Breast epithelium (tissue), 4 donors: ENCODE measurements around the gene ZFHX2. TPM values are rescaled to one million over a fixed set of nuclear protein-coding genes. Genes with fewer than 3 reads are reported as not detected.

Experiments used
- DNase-seq, 2 donors: peaks; one replicate each; pipeline ENCODE4 v3.0.0-alpha.2; 2019; ENCODE audit warnings: low spot score in 2 of 2
- H3K27ac ChIP-seq, 2 donors: fragments of 200-600 bp; sonication (generic) in 1 of 2; one replicate each; pipeline ENCODE4 v1.5.1; 2016 to 2019; ENCODE audit warnings: mild to moderate bottlenecking in 1 of 2
- H3K27me3 ChIP-seq, 2 donors: fragments of 200-600 bp; sonication (generic) in 1 of 2; one replicate each; pipeline versions ENCODE4 v1.5.1 to v1.6.0; 2017 to 2019; ENCODE audit warnings: control low read depth in 1 of 2, mild to moderate bottlenecking in 1 of 2
- H3K36me3 ChIP-seq: fragments of 200-600 bp; one replicate; pipeline ENCODE4 v1.5.1; 2019
- H3K4me1 ChIP-seq, 2 donors: fragments of 200-600 bp; sonication (generic); one replicate each; pipeline ENCODE4 v1.5.1; 2016 to 2019; ENCODE audit warnings: control low read depth in 1 of 2
- H3K4me3 ChIP-seq, 3 donors: fragments of 200-600 bp; sonication (generic); 1 replicate in 2 of 3; 2 replicates in 1 of 3; pipeline ENCODE4 v1.5.1; 2016 to 2019; ENCODE audit warnings: mild to moderate bottlenecking in 3 of 3, moderate library complexity in 2 of 3
- H3K9me3 ChIP-seq, 2 donors: fragments of 200-600 bp; sonication (generic) in 1 of 2; one replicate each; pipeline ENCODE4 v1.5.1; 2016 to 2019; ENCODE audit warnings: control low read depth in 1 of 2
- CTCF ChIP-seq, 3 donors: fragments of 450-650 bp; IDR thresholded peaks; one replicate each; pipeline ENCODE4 v1.5.1; 2016 to 2017; ENCODE audit warnings: antibody characterized with exemption in 3 of 3, mild to moderate bottlenecking in 3 of 3, moderate library complexity in 3 of 3
- POLR2A ChIP-seq: fragments of 450-650 bp; IDR thresholded peaks from one replicate; pipeline ENCODE4 v1.6.1; 2016; ENCODE audit warnings: antibody characterized with exemption, mild to moderate bottlenecking, moderate library complexity
- POLR2AphosphoS5 ChIP-seq, 3 donors: sonication (generic); formaldehyde crosslinking; IDR thresholded peaks; one replicate each; pipeline ENCODE4 v1.6.1; 2017; ENCODE audit warnings: antibody characterized with exemption in 3 of 3
- intact Hi-C: fragments of 100-400 bp; cut with DNase I; formaldehyde crosslinking; loops from one replicate; pipeline ENCODE4 v1.15.1; 2023; ENCODE audit warnings: low total_unique reads
- total RNA-seq, 3 donors: library from RNA; depleted of rRNA; stranded (reverse); fragments of >200 nt; gene quantifications; one replicate each; pipeline ENCODE4 v1.1.0, GENCODE V29; 2016

The ZFHX2 gene
- total RNA-seq, 3 donors from 2014 or later: 0.48 to 1.2 (median 0.66) TPM

DNA sequence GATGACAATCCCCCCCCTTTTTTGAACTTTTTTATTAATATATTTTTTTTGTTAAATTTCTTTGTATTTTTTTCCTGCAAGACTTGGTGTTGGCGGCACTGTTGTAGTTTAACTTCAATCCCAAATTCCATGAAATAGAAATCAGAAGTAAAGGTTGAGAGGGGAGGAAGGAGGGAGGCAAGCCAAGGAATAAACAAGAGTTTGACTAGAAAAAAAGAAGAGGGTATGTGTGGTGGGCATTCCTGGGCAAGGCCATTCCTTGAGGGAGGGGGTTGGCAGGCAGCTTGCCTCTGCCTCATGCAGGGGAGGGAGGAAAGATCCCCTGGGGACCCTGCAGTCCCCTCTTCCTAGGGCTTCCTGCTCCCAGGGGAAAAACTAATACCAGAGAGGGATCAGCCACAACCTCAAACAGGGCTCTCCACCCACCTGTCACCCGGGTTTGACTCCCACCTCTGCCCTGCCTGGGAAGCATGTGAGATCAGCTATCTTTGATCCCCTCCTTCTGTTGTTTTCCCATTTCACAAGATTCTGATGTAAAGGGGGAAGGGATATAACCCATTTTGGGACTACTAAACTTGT, 16.5 kb upstream of the ZFHX2 start:
- intact Hi-C loops: no loop called here

DNA sequence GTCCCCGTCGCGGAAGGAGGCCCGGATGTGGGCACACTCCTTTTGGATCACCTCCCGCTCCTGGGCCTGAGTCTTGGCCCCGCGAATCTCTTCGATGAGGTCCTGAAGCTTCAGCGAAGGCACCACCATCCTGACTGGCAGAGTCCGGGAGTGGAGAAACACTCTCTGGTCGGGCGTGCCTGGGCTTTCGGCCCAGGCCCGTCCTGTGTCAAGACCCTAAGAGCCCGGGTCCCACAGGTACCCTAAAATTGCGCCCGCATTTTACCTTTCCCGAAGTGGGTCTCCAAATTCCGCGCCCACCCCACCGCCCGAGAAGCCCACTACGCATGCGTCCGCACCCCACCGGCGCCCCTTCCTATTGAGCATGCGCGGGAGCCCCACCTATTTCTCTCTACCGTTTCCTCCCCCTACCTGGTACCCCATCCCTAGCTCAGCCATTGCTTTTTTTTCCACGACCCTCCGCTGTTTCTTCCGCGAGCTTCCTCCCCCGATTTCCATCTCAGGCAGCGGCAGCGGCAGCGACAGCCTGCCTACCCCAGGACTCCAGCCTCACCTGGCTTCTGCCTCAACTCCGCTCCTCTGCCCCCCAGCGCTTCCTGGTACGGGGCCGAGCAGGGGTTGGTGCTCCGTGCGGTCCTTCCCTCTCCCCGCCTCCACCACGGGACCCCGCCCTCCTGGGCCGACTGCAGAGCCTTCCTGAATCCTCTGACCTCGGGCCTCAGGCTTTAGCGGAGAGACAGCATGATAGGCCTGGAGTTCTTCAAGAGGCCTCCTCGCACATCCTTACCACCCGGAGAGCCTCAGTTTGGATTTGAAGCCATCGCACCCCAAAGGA, 15.8 kb upstream of the ZFHX2 start, which contains the start of gene AP1G2:
TSS of gene AP1G2 (minus strand) at position 606 of the 835 bp plus-strand sequence. CDS start at position 129, 477 bp downstream.
- intact Hi-C loops: no loop called here
- TF ChIP-seq CTCF (IDR thresholded peaks at IDR 0.05) (no peak), POLR2A (peak; percentile 45), POLR2AphosphoS5 (IDR thresholded peaks at IDR 0.05) (peak; percentile 36 to 64 (median 62))
- H3K27ac ChIP-seq: peak within 1 kb of the TSS; percentile 84 to 88
- no peaks in the 10 kb centered on the region for H3K27me3 ChIP-seq
- H3K4me1 ChIP-seq: peaks cover 4 to 13% of the 10 kb centered on the region in 2 donors
- H3K4me3 ChIP-seq: peak within 1 kb of the TSS; percentile 63 to 77 (median 71)
- DNase-seq: peak; percentile 90 to 95
- no peaks in the 10 kb centered on the region for H3K9me3 ChIP-seq
- H3K36me3 ChIP-seq: no peaks in the 10 kb centered on the region

More for the DNA sequence above, 16.5 kb upstream of the ZFHX2 start:
- H3K4me1 ChIP-seq: peaks cover 4 to 13% of the 10 kb centered on the region in 2 donors
- DNase-seq: peak in 1 of 2 donors; percentile 34
- no peaks in the 10 kb centered on the region for H3K27me3 ChIP-seq
- H3K27ac ChIP-seq: peak overlapping the region; percentile 84 to 88
- peak overlapping the region; percentile 63 to 77 (median 71) for H3K4me3 ChIP-seq
- no peaks in the 10 kb centered on the region for H3K36me3 ChIP-seq
- H3K9me3 ChIP-seq: no peaks in the 10 kb centered on the region
- TF ChIP-seq POLR2A (no peak), POLR2AphosphoS5 (IDR thresholded peaks at IDR 0.05) (no peak), CTCF (IDR thresholded peaks at IDR 0.05) (no peak)

DNA sequence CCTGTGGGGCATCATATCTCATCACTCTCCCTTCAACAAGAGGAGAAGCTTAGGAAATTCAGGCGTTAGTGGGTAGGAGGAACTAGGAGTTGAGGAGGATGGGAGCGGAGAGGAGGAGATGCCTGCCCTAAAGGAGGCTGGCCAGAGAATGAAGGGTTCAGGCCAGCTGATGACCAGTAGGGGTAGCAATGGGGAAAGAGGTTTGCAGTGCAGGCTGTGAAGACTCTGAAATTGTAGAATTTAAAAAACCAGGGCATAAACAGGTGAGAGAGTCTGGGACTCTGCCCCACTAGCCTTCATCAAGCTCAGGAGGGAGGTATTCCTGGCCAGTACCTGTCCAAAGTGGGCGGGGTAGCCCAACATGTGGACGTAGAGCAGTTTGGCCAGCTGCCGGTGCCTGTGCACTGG, 15.2 kb upstream of the ZFHX2 start:
- no peaks in the 10 kb centered on the region for H3K9me3 ChIP-seq
- peaks cover 4 to 13% of the 10 kb centered on the region in 2 donors for H3K4me1 ChIP-seq
- DNase-seq: peak; percentile 65 to 75
- TF ChIP-seq POLR2A (no peak), CTCF (IDR thresholded peaks at IDR 0.05) (peak in 1 of 3 donors; percentile 8), POLR2AphosphoS5 (IDR thresholded peaks at IDR 0.05) (no peak)
- H3K36me3 ChIP-seq: no peaks in the 10 kb centered on the region
- peak overlapping the region; percentile 84 to 88 for H3K27ac ChIP-seq
- no peaks in the 10 kb centered on the region for H3K27me3 ChIP-seq
- peak overlapping the region; percentile 63 to 77 (median 71) for H3K4me3 ChIP-seq
- intact Hi-C loops: no loop called here

- TF ChIP-seq POLR2AphosphoS5 (IDR thresholded peaks at IDR 0.05) (no peak), CTCF (IDR thresholded peaks at IDR 0.05) (no peak), POLR2A (no peak)
- Histone ChIP-seq H3K4me1 (peaks cover 4 to 13% of the 10 kb centered on the region in 2 donors), H3K27ac (peak overlapping the region; percentile 84 to 88), H3K9me3 (no peaks in the 10 kb centered on the region), H3K36me3 (no peaks in the 10 kb centered on the region), H3K4me3 (peak overlapping the region in 2 of 3 donors; percentile 71 to 77), H3K27me3 (no peaks in the 10 kb centered on the region)
- DNase-seq: no peak
- intact Hi-C loops: no loop called here
These were observed 14.7 kb upstream of the ZFHX2 start for GRCh38 chr14:23566112-23566777.
